T-helper 1 cell treated with Interleukin-12 subunit alpha and Interleukin-12 subunit beta and Interleukin-4 antibody, amounts not matched to agents 30 ng/mL and 1 ng/mL, for 36 hours (primary cell): Measurements from ENCODE around the gene ZNF284. TPM values are rescaled to one million over a fixed set of nuclear protein-coding genes. Genes with fewer than 3 reads are reported as not detected.

Source experiments
- intact Hi-C: fragments of 100-400 bp; cut with micrococcal nuclease; formaldehyde crosslinking; loops from one replicate; pipeline ENCODE4 v1.15.1; 2024
- total RNA-seq: library from RNA; stranded (reverse); gene quantifications from 2 replicates; pipeline ENCODE4 v1.2.3, GENCODE V29; 2022

Gene ZNF284
- total RNA-seq = 2.0 and 2.2 TPM in 2 replicates

GRCh38 chr19:44071824-44072542 is at the start of gene ZNF284:
ZNF284 (plus strand) TSS chr19:44072159; CDS start chr19:44076390, 4,231 bp downstream.
- intact Hi-C loops = loop anchor here (1.0 to 5.0 kb wide), 10 partner anchors 22 to 245 kb away; partner anchors contain the start of genes ZNF222, ZNF224, ZNF226 and ZNF227

DNA sequence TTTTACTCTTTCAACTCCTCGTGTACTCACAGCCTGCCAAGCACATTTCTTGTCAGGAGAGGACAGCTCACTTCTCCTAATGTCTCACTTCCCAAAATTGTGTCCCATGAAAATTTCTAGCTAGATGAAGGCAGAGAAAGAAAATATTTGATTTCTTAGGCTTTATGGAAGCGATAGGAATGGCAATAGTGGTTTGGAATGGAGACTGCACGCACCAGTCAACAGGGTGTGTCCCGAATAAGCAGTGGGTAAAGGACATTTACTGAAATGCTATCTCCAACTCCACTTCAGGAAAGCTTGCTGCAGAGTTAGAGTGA is 47.1 kb upstream of the ZNF284 start:
- intact Hi-C loops = loop anchor here (1.0 kb wide), 10 partner anchors 23 to 475 kb away; partner anchors contain the start of genes SMG9, ZNF155, ZNF180 and ZNF221

GRCh38 chr19:44025217-44025936 is 46.6 kb upstream of the ZNF284 start, which contains the start of gene ZNF222:
ZNF222 (plus strand) TSS chr19:44025379; CDS start chr19:44025437, 58 bp downstream.
- intact Hi-C loops = loop anchor here (1.0 kb wide), 10 partner anchors 23 to 475 kb away; partner anchors contain the start of genes SMG9, ZNF155, ZNF180 and ZNF221

DNA sequence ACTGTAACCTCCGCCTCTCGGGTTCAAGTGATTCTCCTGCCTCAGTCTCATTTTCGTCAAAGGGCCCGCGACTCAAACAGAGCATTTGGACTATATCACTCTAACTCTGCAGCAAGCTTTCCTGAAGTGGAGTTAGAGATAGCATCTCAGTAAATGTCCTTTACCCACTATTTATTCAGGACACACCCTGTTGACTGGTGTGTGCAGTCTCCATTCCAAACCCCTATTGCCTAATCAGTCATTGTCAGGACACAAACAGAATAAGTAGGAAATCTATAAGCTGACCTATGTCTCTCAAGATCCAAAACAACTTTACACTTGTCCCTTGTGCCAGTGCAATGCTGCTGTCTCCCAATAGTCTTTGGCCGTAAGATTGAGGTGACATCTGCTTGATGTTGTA is 45.3 kb upstream of the ZNF284 start:
- intact Hi-C loops = no loop called here

DNA sequence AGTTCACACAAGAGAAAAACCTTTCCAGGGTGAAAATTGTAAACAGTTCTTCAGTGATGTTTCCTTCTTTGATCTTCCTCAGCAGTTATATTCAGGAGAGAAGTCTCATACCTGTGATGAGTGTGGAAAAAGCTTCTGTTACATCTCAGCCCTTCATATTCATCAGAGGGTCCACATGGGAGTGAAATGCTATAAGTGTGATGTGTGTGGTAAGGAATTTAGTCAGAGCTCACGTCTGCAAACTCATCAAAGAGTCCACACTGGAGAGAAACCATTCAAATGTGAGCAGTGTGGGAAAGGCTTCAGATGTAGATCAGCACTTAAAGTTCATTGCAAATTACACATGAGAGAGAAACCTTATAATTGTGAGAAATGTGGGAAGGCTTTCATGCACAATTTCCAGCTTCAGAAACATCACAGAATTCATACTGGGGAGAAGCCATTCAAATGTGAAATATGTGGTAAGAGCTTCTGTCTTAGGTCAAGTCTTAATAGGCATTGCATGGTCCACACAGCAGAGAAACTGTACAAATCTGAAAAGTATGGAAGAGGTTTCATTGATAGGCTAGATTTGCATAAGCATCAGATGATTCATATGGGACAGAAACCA is 39.9 kb upstream of the ZNF284 start:
- intact Hi-C loops = no loop called here

- intact Hi-C loops = no loop called here
Observed at GRCh38 chr19:44042147-44042546, 29.8 kb upstream of the ZNF284 start.

- intact Hi-C loops = no loop called here
Observed at GRCh38 chr19:44050740-44051649, 21.0 kb upstream of the ZNF284 start.

- intact Hi-C loops = no loop called here
Observed at GRCh38 chr19:44051650-44052402, 20.1 kb upstream of the ZNF284 start, which contains the start of gene ZNF223. ZNF223 (plus strand) TSS chr19:44052036; CDS start chr19:44055177, 3,141 bp downstream.

- intact Hi-C loops = no loop called here
Observed at GRCh38 chr19:44055870-44056269, 16.1 kb upstream of the ZNF284 start.

- intact Hi-C loops = no loop called here
Observed at GRCh38 chr19:44059229-44059628, 12.7 kb upstream of the ZNF284 start.

DNA sequence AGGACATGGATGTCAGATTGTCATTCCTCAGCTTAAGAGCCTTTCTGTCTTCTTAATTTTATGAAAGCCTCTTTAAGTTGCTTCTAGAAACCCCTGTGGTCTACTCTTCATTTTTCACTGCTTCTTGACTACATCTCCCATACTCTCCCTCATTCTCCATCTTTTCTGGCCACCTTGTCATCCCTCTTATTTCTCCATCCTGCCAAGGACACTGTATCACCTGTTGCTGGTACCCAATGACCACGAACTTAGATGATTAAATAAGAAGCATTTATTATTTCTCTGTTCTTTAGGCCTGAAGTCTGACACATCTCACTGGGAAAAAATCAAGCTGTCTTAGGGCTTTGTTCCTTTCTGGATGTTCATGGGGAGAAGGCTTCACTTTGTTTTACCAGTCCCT is 10.9 kb upstream of the ZNF284 start:
- intact Hi-C loops = no loop called here

- intact Hi-C loops = no loop called here
Observed at GRCh38 chr19:44066305-44066704, 5.7 kb upstream of the ZNF284 start.

- intact Hi-C loops = no loop called here
Observed at GRCh38 chr19:44069415-44069814, 2.5 kb upstream of the ZNF284 start.

DNA sequence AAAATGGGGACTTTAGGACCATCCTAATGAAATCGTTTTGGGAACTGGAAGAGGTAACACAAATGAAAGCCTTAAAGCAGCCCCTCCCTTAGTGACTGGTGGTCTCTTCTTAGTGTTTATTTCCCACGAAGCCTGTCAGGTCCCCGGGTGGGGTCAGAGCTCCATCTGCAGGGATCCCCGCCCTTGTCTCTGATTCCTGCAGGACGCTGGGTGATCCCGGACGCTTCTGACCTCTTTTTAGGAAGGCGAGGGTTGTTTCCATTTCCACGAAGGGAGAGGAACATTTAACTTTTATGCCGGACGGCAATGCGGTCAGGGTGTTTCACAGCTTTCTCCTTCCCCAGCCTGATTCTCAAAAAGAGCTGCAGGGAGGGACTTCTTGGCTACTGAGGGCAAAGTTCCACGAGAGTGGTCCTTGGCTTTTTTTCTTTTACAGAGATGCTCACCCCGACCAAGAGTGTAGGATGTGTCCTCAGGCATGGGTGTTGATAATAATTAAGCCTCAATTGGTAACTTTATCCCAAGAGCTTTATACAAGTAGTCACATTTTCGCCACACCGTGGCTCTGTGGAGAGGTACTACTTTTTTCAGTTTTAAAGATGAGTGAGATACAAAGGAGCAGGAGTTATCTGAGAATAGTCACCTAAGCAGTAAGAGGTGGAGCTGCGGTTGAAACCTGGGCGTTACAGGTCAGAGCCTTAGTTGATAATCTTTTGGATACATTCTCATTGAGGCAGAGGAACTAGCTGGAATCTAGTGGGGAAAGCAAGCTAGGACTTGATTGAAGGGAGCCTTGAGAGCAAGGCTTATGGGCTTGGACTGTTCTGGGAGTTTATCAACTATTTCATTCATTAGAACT is 813 bp downstream of the ZNF284 start:
- intact Hi-C loops = loop anchor here (1.0 to 5.0 kb wide), 10 partner anchors 22 to 245 kb away; partner anchors contain the start of genes ZNF222, ZNF224, ZNF226 and ZNF227

- intact Hi-C loops = no loop called here
Observed at GRCh38 chr19:44076325-44076724, 4.4 kb downstream of the ZNF284 start.

- intact Hi-C loops = no loop called here
Observed at GRCh38 chr19:44092108-44092507, 20.1 kb downstream of the ZNF284 start.

- intact Hi-C loops = loop anchor here (1.0 to 2.0 kb wide), 10 partner anchors 22 to 406 kb away; partner anchors contain the start of genes ZNF155, ZNF180, ZNF222 and ZNF230
Observed at GRCh38 chr19:44093931-44094765, 22.2 kb downstream of the ZNF284 start, which contains the start of gene ZNF224. ZNF224 (plus strand) TSS chr19:44094361; CDS start chr19:44097874, 3,513 bp downstream.

DNA sequence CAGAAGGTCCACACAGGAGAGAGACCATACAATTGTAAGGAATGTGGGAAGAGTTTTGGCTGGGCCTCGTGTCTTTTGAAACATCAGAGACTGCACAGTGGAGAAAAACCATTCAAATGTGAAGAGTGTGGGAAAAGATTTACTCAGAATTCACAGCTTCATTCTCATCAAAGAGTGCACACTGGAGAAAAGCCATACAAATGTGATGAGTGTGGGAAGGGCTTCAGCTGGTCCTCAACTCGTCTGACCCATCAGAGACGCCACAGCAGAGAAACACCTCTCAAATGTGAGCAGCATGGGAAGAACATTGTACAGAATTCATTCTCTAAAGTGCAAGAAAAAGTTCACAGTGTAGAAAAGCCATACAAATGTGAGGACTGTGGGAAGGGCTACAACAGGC is 35.8 kb downstream of the ZNF284 start:
- intact Hi-C loops = no loop called here
